Body of pancreas (tissue), 4 donors: Measurements from ENCODE around the gene CLP1. TPM values are rescaled to one million over a fixed set of nuclear protein-coding genes. Genes with fewer than 3 reads are reported as not detected.
"Not testable (repeated sequence)": the region's sequence is repeated elsewhere in the genome, so short reads cannot be mapped to it uniquely, and the experiment has no call there.

ENCODE experiments used
- ATAC-seq: fragments of 150-250 bp; one replicate; pipeline ENCODE4 v1.9.1; 2016
- DNase-seq, 4 donors: peaks; one replicate each; pipeline ENCODE4 v3.0.0-alpha.2; 2019
- H3K27ac ChIP-seq, 4 donors: fragments of 200-600 bp; sonication (generic); 1 replicate in 3 of 4; 2 replicates in 1 of 4; pipeline versions ENCODE4 v1.5.1 to v1.6.1; 2016 to 2019; ENCODE audit warnings: mild to moderate bottlenecking in 1 of 4, mixed read lengths in 1 of 4, moderate library complexity in 1 of 4
- H3K27me3 ChIP-seq, 2 donors: fragments of 200-600 bp; sonication (generic); one replicate each; pipeline ENCODE4 v1.6.0; 2016; ENCODE audit warnings: mild to moderate bottlenecking in 1 of 2
- H3K36me3 ChIP-seq, 2 donors: fragments of 200-600 bp; sonication (generic); replicated peaks in 1 of 2; 2 replicates each; pipeline ENCODE4 v1.5.1; 2016; ENCODE audit warnings: low read depth in 2 of 2; ENCODE audit not compliant: insufficient read depth in 1 of 2
- H3K4me1 ChIP-seq: fragments of 200-600 bp; sonication (generic); one replicate; pipeline ENCODE4 v1.6.0; 2016
- H3K4me3 ChIP-seq, 2 donors: fragments of 200-600 bp; sonication (generic); 1 replicate in 1 of 2; 2 replicates in 1 of 2; pipeline ENCODE4 v1.5.1; 2016 to 2019
- H3K9me3 ChIP-seq, 3 donors: fragments of 200-600 bp; sonication (generic); 1 replicate in 2 of 3; 2 replicates in 1 of 3; pipeline ENCODE4 v1.5.1; 2016
- CTCF ChIP-seq, 7 experiments: fragments of 450-650 bp in 4 of 7; fragments of 200-600 bp in 3 of 7; sonication (generic) in 3 of 7; IDR thresholded peaks; one replicate each; pipeline ENCODE4 v1.5.1; 2016 to 2019; ENCODE audit warnings: antibody characterized with exemption in 7 of 7
- POLR2A ChIP-seq, 3 donors: fragments of 450-650 bp; IDR thresholded peaks; one replicate each; pipeline ENCODE4 v1.6.1; 2016; ENCODE audit warnings: antibody characterized with exemption in 3 of 3, mild to moderate bottlenecking in 2 of 3
- WGBS, 2 donors: methylation state at CpG; one replicate each; pipeline ENCODE4 v1.1.5; 2017; 5-methylcytosine and 5-hydroxymethylcytosine counted together
- intact Hi-C: fragments of 100-400 bp; cut with DNase I; formaldehyde crosslinking; loops from one replicate; pipeline ENCODE4 v1.15.1; 2023
- total RNA-seq, 2 donors: library from RNA; depleted of rRNA; stranded (reverse); fragments of >200 nt; gene quantifications; one replicate each; pipeline ENCODE4 v1.1.0, GENCODE V29; 2016

Gene CLP1
- total RNA-seq, 2 donors from 2014 or later, result 3.3 to 7.3 TPM

GRCh38 chr11:57649826-57650738 is 7.5 kb upstream of the CLP1 start, which contains the start of gene YPEL4:
Gene YPEL4, minus strand, starts transcription at chr11:57649912. Its CDS starts 2,805 bp downstream, at chr11:57647107.
- Histone ChIP-seq H3K27me3 (peaks cover 2 to 26% of the 10 kb centered on the region in 2 donors), H3K9me3 (no peaks in the 10 kb centered on the region), H3K4me3 (no peak within 1 kb of the TSS), H3K4me1 (peaks cover 17% of the 10 kb centered on the region), H3K27ac (no peak within 1 kb of the TSS), H3K36me3 (no peaks in the 10 kb centered on the region)
- intact Hi-C loops, result loop anchor here (10.0 kb wide), 2 partner anchors 185 to 295 kb away; partner anchors contain the start of gene RTN4RL2
- ATAC-seq (peak; percentile 63), DNase-seq (peak in 2 of 4 donors; percentile 52 to 60)
- no peak for TF ChIP-seq POLR2A (IDR thresholded peaks at IDR 0.05)
- TF ChIP-seq CTCF (IDR thresholded peaks at IDR 0.05), result no peak
- WGBS, 2 donors, result 8 to 19% methylated on average over 15 of the region's 15 CpGs

- DNase-seq, result no peak
- H3K27me3 ChIP-seq, result peaks cover 2 to 26% of the 10 kb centered on the region in 2 donors
- peaks cover 11% of the 10 kb centered on the region for H3K4me1 ChIP-seq
- no peak overlapping the region for H3K27ac ChIP-seq
- intact Hi-C loops, result no loop called here
- H3K36me3 ChIP-seq, result no peaks in the 10 kb centered on the region
- 60 to 64% methylated on average over 5 of the region's 5 CpGs for whole genome bisulfite sequencing, 2 donors
- H3K9me3 ChIP-seq, result no peaks in the 10 kb centered on the region
- ATAC-seq, result no peak
- no peak overlapping the region for H3K4me3 ChIP-seq
- no peak for TF ChIP-seq CTCF (IDR thresholded peaks at IDR 0.05)
- TF ChIP-seq POLR2A (IDR thresholded peaks at IDR 0.05), result no peak
Measured at GRCh38 chr11:57650739-57651090, 6.8 kb upstream of the CLP1 start.

GRCh38 chr11:57651408-57651807 is 6.2 kb upstream of the CLP1 start:
- Histone ChIP-seq H3K4me1 (peaks cover 10% of the 10 kb centered on the region), H3K27ac (no peak overlapping the region), H3K36me3 (no peaks in the 10 kb centered on the region), H3K9me3 (no peaks in the 10 kb centered on the region), H3K4me3 (no peak overlapping the region), H3K27me3 (peaks cover 2 to 24% of the 10 kb centered on the region in 2 donors)
- DNase-seq (no peak), ATAC-seq (no peak)
- WGBS, 2 donors, result 57 to 65% methylated on average over 7 of the region's 7 CpGs
- TF ChIP-seq CTCF (IDR thresholded peaks at IDR 0.05) (no peak), POLR2A (IDR thresholded peaks at IDR 0.05) (no peak)
- intact Hi-C loops, result no loop called here

GRCh38 chr11:57652230-57652629 is 5.3 kb upstream of the CLP1 start:
- H3K4me3 ChIP-seq, DNase-seq, intact Hi-C loops, H3K27ac ChIP-seq, ATAC-seq, H3K9me3 ChIP-seq, H3K4me1 ChIP-seq, H3K36me3 ChIP-seq: not testable (repeated sequence)
- WGBS, 2 donors, result 68 to 69% methylated on average over 14 of the region's 14 CpGs
- H3K27me3 ChIP-seq, result peaks cover under 1 to 15% of the 10 kb centered on the region in 2 donors

GRCh38 chr11:57652662-57653061 is 4.9 kb upstream of the CLP1 start:
- no peak overlapping the region for H3K4me3 ChIP-seq
- WGBS, 2 donors, result 63 to 84% methylated on average over 3 of the region's 3 CpGs
- TF ChIP-seq POLR2A (IDR thresholded peaks at IDR 0.05) (no peak), CTCF (IDR thresholded peaks at IDR 0.05) (no peak)
- no peaks in the 10 kb centered on the region for H3K9me3 ChIP-seq
- intact Hi-C loops, result no loop called here
- H3K36me3 ChIP-seq, result no peaks in the 10 kb centered on the region
- DNase-seq (no peak), ATAC-seq (no peak)
- peaks cover 7% of the 10 kb centered on the region for H3K4me1 ChIP-seq
- H3K27me3 ChIP-seq, result peaks cover 0 to 11% of the 10 kb centered on the region in 2 donors
- no peak overlapping the region for H3K27ac ChIP-seq
